ENCODE measurements around the gene TCF7. TPM values are rescaled to one million over a fixed set of nuclear protein-coding genes. Genes with fewer than 3 reads are reported as not detected.

TCF7 gene
- 0.42 TPM in 1 of 2 replicates, not detected in the other for total RNA-seq (2014; rRNA removed; shearing (Covaris generic))
- 0.06 and 0.68 TPM in 2 replicates for polyA plus RNA-seq (2014; cell fraction: nucleus; rRNA removed)

DNA sequence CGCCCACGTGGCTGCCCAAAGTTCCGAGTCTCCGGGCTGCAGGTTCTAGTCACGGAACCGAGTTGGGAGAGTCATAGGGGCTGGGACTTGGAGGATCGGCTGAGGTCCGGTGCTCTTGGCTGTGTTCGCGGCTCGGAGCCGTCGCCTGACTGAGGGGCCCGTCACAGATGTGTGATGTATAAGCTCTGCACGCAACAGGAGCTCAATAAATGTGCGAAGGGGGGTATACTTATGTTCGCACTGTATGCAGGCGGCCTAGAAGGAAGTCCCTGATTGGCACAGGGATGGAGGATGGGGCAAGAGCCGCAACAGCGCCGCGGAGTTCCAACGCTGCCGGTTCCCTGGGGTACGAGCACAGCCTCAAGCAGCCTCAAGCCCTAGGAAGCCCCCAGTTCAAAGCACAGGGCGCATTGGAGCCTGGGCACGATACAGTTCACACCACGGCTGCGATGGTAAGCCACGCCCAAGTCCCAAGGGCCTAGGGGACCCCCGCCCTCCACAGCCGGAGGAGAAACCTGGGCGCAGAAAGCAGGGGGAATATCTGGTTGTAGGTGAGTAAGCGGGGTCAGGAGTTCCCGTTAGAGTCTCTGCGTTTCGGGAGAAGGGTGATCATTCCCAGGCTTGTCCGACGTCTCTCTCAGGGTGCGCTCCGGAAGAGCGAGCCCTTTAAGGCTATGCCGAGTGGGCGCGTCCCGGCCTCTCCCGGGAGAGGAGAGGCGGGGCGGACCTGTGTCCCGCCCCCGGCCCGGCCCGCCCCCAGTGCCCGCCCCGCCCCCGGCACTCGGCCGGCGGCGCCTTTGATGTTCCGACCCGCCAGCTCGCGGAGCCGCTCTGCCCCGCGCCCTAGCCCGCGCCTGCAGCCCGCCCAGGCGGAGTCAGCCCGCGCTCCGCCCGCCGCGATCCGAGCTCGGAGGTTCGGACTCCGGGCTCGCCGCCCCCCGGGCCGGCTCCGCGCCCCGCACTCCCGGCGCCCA lies at the start of gene TCF7:
Gene TCF7 (plus strand): TSS at position 780 of the 974 bp plus-strand sequence. CDS start 226 bp downstream, outside the sequence.
- peak; percentile 68 for DNase-seq (ENCODE audit: extremely low read depth, low read depth)

- DNase-seq (ENCODE audit: extremely low read depth, low read depth) = no peak
Measured at GRCh38 chr5:134069553-134069952, 44.9 kb upstream of the TCF7 start.

DNA sequence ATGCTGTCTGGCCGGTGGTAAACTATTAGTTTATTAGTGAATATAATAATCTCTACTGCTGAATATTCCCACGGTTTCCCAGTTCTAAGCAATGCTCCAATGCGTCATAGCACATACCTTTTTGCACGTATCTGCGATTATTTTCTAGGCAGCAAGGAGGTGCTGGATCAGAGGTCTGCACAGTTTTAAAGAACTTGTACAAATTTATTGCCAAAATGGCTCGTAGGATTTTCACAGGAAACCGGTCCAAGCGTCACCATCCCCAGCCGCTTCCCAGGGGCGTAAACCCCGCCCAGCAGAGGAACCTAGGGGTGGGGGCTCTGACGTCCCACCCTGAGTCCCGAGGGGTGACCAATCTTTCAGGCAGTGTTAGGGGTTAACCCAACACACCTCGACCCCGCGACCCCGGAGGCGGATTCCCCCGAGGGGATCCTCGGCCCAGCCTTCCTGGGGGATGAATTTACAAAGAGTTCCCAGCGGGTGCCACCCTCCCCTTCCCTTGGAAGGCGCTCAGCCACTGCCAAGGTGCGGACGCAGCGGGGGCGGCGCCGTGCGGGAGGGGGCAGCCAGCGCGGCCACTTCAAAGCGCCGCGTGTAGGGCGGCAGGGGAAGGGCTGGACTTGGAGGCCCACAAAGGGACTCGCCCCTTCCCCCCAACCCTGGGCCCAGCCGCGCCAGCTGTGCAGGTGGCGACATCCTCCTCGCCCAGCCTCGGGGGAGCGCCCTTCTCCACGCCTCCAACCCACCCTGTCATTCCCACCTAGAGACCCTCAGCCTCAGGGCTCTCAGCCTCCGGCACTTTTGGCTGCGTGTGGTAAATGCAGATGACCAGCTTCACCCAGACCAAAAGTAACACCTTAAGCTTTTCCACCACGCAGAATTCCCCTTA lies 43.5 kb upstream of the TCF7 start:
- no peak for DNase-seq (ENCODE audit: extremely low read depth, low read depth)

DNA sequence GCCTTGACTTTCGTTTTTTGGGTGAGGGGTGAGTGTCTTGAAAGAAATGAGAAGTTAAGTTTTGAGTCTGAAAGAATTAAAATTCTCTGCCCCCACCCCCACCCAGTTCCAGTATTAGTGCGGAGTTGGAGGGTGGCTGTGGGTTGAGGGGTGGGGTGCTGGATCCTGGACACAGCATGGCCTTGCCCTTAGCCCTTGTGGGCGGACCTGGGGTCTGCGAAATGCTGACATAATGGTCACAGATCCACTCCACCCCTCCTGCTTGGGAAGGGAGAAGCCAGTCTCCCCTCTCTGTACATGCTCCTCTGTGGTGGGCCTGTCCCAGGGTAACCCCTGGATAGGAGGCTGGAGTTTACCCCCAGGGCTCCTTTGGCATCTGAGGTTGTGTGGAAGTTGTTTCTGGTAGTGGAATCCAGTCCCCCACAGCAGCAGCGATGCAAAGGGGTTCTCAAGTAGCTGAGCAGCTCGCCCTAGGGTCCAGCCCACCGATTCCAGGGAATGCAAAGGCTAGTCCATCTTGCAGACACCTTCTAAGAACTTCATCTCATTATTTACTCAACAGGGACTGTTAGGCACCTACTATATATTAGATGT lies 42.8 kb upstream of the TCF7 start:
- no peak for DNase-seq (ENCODE audit: extremely low read depth, low read depth)

DNA sequence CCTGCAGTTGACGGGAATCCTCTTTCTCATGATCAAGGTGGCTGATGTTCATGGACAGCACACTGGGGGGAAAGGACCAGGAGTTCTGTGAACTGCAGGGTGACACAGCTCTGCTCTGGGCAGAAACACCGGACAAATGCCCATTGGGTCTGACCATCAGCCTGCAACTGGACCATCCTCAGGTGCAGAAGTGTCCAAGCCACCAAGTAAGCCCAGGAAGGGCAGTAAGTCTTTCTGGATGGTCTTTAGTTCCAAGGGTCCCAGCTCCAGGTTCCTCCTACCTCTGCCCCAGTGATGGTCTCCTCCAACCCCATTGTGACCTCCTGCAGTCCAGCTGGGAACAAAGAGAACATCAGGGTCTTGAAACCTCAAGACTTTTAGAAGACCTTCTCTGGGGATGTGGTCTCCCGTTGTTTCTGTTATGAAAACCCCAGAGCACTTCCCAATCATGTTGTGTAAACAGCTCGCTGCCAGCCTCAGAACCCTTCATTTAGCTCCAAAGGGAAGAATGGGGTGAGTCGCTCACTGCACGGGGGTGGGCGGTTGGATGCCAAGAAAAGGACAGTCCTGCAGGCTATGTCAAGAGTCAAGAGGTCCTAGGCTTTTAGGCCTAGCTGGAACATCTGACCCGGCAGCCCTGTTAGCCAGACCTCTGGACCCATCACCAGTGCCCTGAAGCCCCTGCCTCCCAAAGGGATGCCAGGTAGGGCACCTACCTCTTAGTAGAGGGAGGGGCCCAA lies 41.8 kb upstream of the TCF7 start:
- no peak for DNase-seq (ENCODE audit: extremely low read depth, low read depth)

DNA sequence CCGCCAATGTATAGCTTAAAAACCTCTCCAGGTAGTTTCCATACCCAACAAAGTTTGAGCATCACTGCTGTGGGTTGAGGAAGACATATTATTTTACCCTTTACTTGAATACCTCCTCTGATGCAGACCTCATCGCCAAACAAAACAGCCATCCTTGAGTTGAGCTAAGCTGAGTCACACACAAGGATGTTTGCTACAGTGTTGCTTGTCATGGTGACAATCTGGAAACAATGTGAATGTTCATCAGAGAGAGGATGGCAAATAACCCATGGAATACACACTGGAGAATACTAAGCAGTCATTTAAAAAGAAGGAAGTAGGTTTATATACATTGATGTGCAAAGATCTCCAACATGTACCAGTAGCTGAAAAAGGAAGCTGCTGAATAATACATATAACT lies 41.1 kb upstream of the TCF7 start:
- DNase-seq (ENCODE audit: extremely low read depth, low read depth) = no peak

- no peak for DNase-seq (ENCODE audit: extremely low read depth, low read depth)
Measured at GRCh38 chr5:134075102-134075501, 39.4 kb upstream of the TCF7 start.

GRCh38 chr5:134077926-134078580 lies 36.4 kb upstream of the TCF7 start:
- DNase-seq (ENCODE audit: extremely low read depth, low read depth) = no peak

DNA sequence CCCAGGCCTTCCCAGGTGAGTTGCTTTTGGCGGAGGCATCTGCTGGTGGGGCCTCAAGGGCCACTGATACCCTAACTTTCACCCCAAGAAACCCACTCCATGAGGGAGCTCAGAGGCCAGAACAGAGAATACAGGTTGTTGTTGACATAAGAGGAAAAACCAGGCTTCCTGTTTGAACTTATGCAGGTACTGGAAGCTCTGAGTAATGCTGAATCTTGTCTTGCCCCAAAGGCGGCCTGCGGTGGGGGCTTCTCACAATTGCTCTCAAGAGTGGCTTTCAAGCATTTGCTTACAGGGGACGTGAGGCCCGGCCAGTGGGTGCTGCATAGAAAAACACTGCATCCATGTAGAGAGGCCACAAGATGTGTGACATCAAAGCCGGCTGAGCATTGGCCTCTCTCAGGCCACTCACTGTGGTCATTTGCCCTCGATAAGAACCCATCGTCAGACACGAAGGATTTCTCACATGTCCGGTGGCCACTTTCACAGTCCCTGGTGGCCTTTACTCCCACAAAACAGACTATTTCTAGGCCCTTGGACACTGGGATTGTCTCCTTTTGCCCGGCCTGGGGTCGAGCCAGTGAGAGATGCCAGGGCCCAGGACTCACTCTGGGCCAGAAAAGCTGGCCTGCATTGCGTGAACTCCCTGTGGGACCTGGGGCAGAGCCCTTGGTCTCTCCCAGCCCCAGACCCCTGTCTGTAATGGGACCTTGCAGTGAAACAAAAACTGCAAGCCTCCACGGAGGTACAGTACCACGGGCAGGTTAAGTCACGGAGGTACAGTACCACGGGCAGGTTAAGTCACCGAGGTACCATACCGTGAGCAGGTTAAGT lies 34.5 kb upstream of the TCF7 start:
- DNase-seq (ENCODE audit: extremely low read depth, low read depth) = no peak

DNA sequence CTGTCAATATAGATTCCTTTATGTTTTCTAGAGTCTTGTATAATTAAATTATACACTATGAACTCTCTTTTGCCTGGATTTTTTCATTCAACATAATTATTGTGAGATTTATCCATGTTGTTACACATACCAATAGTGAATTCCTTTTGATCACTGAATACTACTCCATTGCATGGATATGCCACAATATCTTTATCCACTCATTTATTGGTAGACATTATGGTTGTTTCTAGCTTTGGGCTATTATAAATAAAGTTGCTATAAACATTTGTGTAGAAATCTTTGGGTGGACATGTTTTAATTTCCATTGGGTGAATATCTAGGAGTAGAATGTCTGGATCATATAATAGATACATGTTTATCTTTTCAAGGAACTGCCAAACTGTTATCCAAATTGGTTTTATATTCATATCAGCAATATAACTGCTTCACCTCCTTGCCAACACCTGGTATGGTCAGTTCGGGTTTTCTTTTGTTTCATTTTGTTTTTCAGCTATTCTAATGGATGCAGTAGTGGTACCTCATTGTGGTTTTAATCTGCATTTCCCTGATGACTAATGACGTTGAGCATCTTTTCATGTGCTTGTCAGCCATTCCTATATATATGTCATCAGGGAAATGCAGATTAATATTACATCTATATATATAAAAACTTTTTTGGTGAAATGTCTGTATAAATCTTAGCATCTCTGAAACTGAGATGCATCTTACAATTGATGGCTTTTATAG lies 32.1 kb upstream of the TCF7 start:
- DNase-seq (ENCODE audit: extremely low read depth, low read depth) = no peak

DNA sequence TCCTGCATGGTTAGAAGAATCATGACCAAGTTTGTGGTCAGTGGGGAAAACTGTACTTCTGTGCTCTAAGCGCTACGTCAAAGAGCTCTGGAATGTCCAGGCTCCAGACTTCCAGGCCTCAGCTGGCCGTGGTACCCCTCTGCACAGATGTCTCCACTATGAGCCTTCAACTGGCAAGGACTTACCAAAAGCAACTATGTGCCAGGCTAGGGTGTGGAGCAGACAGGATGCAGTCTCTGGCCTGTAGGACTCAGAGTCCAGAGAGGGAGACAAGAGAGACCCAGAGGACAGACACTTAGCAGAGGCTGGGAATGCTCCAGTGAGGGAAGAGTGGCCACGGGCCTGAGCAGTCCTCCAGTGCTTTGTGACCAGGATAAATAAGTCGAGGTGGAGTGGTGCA lies 31.0 kb upstream of the TCF7 start:
- DNase-seq (ENCODE audit: extremely low read depth, low read depth) = no peak

DNA sequence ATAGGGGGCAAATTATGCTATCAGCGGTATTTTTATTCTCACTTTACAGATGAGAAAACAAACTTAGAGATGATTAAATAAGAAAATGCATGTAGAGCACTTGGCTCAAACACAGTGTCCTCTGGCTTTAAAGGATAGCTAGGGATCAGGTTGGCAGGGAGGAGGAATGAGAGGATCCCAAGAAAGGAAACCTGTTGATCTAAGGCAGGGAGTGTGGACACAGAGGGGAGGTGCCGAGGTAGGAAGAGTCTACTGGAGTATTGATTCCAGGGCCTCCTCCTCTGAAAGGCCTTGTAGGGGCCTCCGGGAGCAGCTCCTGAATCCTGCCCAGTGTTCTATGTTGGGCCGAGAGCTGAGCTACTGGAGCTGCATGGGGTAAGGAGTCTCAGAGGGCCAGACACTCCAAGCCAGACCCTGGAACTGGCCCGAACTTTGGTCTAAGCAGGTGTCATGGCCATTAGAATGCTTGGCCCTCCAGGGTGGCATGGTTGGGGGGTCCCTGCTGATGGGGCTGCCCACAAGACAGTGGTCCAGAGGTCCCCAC lies 30.4 kb upstream of the TCF7 start:
- DNase-seq (ENCODE audit: extremely low read depth, low read depth) = no peak

GRCh38 chr5:134084570-134084969 lies 29.9 kb upstream of the TCF7 start:
- peak; percentile 15 for DNase-seq (ENCODE audit: extremely low read depth, low read depth)

DNA sequence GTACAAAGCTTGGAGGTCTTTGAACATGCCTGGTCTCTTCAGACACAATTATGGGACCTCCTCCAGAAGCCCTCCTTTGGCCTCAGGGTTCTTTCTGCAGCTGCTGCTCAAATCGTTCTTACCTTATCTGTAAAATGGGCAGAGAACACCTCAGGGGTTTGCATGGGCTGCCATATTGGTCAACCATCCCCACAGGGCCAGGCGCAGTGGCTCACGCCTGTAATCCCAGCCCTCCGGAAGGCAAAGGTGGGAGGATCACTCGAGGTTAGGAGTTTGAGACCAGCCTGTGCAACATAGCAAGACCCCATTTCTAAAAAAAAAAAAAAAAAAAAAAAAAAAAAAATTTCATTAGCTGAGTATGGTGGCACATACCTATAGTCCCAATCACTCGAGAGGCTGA lies 29.1 kb upstream of the TCF7 start:
- no peak for DNase-seq (ENCODE audit: extremely low read depth, low read depth)

- DNase-seq (ENCODE audit: extremely low read depth, low read depth) = no peak
Measured at GRCh38 chr5:134086225-134086942, 28.1 kb upstream of the TCF7 start.

DNA sequence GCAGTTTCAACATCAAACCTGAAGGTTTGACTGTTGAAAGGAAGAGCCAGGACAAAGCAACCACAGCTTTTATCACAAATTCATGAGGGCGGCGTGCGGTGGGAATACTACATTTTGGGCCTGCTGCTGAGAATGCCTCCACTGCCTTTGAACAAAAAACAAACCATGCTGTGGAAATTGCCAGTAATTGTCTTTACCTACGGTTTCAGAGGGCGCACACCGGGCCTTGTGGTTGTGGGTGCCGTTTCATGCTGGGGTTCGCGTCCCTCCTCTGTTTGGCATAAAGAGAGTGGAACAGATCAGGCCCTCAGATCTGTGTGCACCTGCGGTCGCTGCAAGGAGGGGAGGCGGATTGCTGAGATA lies 27.6 kb upstream of the TCF7 start:
- DNase-seq (ENCODE audit: extremely low read depth, low read depth) = no peak

- no peak for DNase-seq (ENCODE audit: extremely low read depth, low read depth)
Measured at GRCh38 chr5:134088291-134088690, 26.2 kb upstream of the TCF7 start.

Data from NCI-H460 (cell line).